ENCODE results near the gene GSK3A.

The GSK3A gene

GRCh38 chr19:42274065-42274682 is 31.8 kb upstream of the GSK3A start:
- Histone ChIP-seq H3K36me3 (ENCODE audit: control insufficient read depth, insufficient read depth, low read length) (no peaks in the 10 kb centered on the region), H3K4me1 (ENCODE audit: control insufficient read depth, insufficient read depth, low read length) (peaks cover 12% of the 10 kb centered on the region), H3K27ac (ENCODE audit: insufficient read depth, low read depth, low read length, poor library complexity, severe bottlenecking) (no peak overlapping the region), H3K9me3 (ENCODE audit: control insufficient read depth, low read length) (no peaks in the 10 kb centered on the region), H3K4me3 (ENCODE audit: insufficient read depth, low read depth, low read length) (no peak overlapping the region), H3K27me3 (ENCODE audit: control insufficient read depth, insufficient read depth, low read length, poor library complexity, severe bottlenecking) (no peaks in the 10 kb centered on the region)
- 94% methylated on average over 22 of the region's 22 CpGs for WGBS, 2 experiments

DNA sequence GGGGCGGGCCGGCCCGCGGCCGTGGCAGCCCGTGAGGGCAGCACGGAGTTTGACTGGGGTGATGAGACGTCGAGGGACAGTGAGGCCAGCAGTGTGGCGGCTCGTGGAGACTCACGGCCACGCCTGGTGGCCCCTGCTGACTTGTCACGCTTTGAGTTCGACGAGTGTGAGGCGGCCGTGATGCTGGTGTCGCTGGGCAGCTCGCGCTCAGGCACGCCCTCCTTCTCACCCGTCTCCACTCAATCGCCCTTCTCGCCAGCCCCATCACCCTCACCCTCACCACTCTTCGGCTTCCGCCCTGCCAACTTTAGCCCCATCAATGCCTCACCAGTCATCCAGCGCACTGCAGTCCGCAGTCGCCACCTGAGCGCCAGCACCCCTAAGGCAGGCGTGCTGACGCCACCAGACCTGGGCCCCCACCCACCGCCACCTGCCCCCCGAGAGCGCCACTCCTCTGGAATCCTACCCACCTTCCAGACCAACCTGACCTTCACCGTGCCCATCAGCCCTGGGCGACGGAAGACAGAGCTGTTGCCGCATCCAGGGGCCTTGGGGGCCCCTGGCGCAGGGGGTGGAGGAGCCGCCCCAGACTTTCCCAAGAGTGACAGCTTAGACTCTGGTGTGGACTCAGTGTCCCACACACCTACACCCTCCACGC is 31.1 kb upstream of the GSK3A start:
- no peaks in the 10 kb centered on the region for H3K36me3 ChIP-seq (ENCODE audit: control insufficient read depth, insufficient read depth, low read length)
- no peak overlapping the region for H3K27ac ChIP-seq (ENCODE audit: insufficient read depth, low read depth, low read length, poor library complexity, severe bottlenecking)
- no peak overlapping the region for H3K4me3 ChIP-seq (ENCODE audit: insufficient read depth, low read depth, low read length)
- H3K9me3 ChIP-seq (ENCODE audit: control insufficient read depth, low read length): no peaks in the 10 kb centered on the region
- WGBS, 2 experiments: 95 to 96% methylated on average over 43 of the region's 43 CpGs
- no peaks in the 10 kb centered on the region for H3K27me3 ChIP-seq (ENCODE audit: control insufficient read depth, insufficient read depth, low read length, poor library complexity, severe bottlenecking)
- H3K4me1 ChIP-seq (ENCODE audit: control insufficient read depth, insufficient read depth, low read length): peaks cover 8% of the 10 kb centered on the region

GRCh38 chr19:42272989-42273406 is 30.6 kb upstream of the GSK3A start:
- Histone ChIP-seq H3K4me1 (ENCODE audit: control insufficient read depth, insufficient read depth, low read length) (peaks cover 8% of the 10 kb centered on the region), H3K4me3 (ENCODE audit: insufficient read depth, low read depth, low read length) (no peak overlapping the region), H3K36me3 (ENCODE audit: control insufficient read depth, insufficient read depth, low read length) (no peaks in the 10 kb centered on the region), H3K9me3 (ENCODE audit: control insufficient read depth, low read length) (no peaks in the 10 kb centered on the region), H3K27ac (ENCODE audit: insufficient read depth, low read depth, low read length, poor library complexity, severe bottlenecking) (no peak overlapping the region), H3K27me3 (ENCODE audit: control insufficient read depth, insufficient read depth, low read length, poor library complexity, severe bottlenecking) (no peaks in the 10 kb centered on the region)
- WGBS, 2 experiments: 96% methylated on average over 23 of the region's 23 CpGs

DNA sequence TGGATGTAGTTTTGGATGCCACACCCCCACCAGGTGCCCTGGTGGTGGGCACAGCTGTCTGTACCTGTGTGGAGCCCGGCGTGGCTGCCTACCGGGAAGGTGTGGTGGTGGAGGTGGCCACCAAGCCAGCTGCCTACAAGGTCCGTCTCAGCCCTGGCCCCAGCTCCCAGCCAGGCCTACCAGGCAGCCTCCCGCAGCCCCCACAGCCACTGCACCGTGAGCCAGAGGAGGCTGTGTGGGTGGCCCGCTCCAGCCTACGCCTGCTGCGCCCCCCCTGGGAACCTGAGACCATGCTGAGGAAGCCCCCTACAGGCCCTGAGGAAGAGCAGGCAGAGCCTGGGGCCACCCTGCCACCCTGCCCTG is 30.1 kb upstream of the GSK3A start:
- H3K4me1 ChIP-seq (ENCODE audit: control insufficient read depth, insufficient read depth, low read length): peaks cover 10% of the 10 kb centered on the region
- 93 to 97% methylated on average over 9 of the region's 9 CpGs for WGBS, 2 experiments
- no peaks in the 10 kb centered on the region for H3K27me3 ChIP-seq (ENCODE audit: control insufficient read depth, insufficient read depth, low read length, poor library complexity, severe bottlenecking)
- H3K36me3 ChIP-seq (ENCODE audit: control insufficient read depth, insufficient read depth, low read length): no peaks in the 10 kb centered on the region
- H3K27ac ChIP-seq (ENCODE audit: insufficient read depth, low read depth, low read length, poor library complexity, severe bottlenecking): no peak overlapping the region
- no peaks in the 10 kb centered on the region for H3K9me3 ChIP-seq (ENCODE audit: control insufficient read depth, low read length)
- no peak overlapping the region for H3K4me3 ChIP-seq (ENCODE audit: insufficient read depth, low read depth, low read length)

DNA sequence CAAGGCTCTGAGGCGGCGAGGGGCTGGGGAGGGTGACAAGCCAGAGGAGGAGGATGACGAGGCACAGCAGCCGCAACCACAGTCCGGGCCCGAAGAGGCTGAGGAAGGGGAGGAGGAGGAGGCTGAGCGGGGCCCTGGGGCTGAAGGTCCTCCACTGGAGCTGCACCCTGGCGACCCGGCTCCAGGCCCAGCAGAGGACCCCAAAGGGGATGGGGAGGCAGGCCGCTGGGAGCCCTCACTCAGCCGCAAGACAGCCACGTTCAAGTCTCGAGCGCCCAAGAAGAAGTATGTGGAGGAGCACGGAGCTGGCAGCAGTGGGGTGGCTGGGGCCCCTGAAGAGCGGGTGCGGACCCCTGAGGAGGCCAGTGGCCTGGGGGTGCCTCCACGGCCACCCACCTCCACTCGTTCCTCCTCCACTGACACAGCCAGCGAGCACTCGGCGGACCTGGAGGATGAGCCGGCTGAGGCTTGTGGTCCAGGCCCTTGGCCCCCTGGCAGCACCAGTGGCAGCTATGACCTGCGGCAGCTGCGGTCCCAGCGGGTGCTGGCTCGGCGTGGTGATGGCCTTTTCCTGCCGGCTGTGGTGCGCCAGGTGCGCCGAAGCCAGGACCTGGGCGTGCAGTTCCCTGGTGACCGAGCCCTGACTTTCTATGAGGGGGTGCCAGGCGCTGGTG is 29.6 kb upstream of the GSK3A start:
- 93 to 95% methylated on average over 35 of the region's 35 CpGs for WGBS, 2 experiments
- peaks cover 12% of the 10 kb centered on the region for H3K4me1 ChIP-seq (ENCODE audit: control insufficient read depth, insufficient read depth, low read length)
- no peak overlapping the region for H3K4me3 ChIP-seq (ENCODE audit: insufficient read depth, low read depth, low read length)

GRCh38 chr19:42271045-42271419 is 28.6 kb upstream of the GSK3A start:
- no peaks in the 10 kb centered on the region for H3K27me3 ChIP-seq (ENCODE audit: control insufficient read depth, insufficient read depth, low read length, poor library complexity, severe bottlenecking)
- no peaks in the 10 kb centered on the region for H3K9me3 ChIP-seq (ENCODE audit: control insufficient read depth, low read length)
- WGBS, 2 experiments: 91 to 92% methylated on average over 3 of the region's 3 CpGs
- no peak overlapping the region for H3K27ac ChIP-seq (ENCODE audit: insufficient read depth, low read depth, low read length, poor library complexity, severe bottlenecking)
- no peaks in the 10 kb centered on the region for H3K36me3 ChIP-seq (ENCODE audit: control insufficient read depth, insufficient read depth, low read length)
- no peak overlapping the region for H3K4me3 ChIP-seq (ENCODE audit: insufficient read depth, low read depth, low read length)
- H3K4me1 ChIP-seq (ENCODE audit: control insufficient read depth, insufficient read depth, low read length): peaks cover 12% of the 10 kb centered on the region

More for the DNA sequence above, 29.6 kb upstream of the GSK3A start:
- no peak overlapping the region for H3K27ac ChIP-seq (ENCODE audit: insufficient read depth, low read depth, low read length, poor library complexity, severe bottlenecking)
- H3K27me3 ChIP-seq (ENCODE audit: control insufficient read depth, insufficient read depth, low read length, poor library complexity, severe bottlenecking): no peaks in the 10 kb centered on the region
- H3K9me3 ChIP-seq (ENCODE audit: control insufficient read depth, low read length): no peaks in the 10 kb centered on the region
- no peaks in the 10 kb centered on the region for H3K36me3 ChIP-seq (ENCODE audit: control insufficient read depth, insufficient read depth, low read length)

DNA sequence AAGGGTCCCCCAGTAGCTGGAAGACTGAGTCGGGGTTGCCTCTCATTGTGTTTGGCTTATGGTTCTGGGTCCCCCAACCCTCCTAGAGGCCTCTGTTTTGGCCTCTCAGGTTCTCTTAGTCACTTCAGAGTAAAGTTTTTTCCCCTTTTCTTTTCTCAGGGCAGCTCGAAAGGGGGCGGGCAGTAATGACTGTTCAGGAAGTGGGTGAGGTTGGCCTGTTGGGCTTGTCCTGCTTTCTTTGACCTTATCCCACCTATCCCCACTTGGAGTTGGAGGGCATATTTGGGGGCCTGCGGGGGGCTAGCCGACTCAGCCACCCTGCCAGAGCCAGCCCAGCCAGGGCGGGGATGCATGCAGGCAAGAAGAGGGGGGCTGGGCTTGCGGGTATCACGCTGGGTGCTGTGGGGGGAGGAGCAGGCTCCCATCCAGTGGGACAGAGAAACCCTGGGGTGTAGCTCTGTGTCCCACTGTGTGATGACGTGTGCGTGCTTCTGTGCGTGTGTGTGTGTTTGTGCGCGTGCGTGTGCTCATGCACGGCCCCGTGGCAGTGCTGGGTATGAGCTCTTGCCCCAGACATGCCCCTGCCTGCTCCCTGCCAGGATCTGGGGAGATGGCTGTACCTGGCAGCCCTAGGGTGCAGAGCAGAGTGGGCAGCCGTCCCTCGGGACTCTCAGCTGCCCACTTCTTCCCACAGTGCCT is 28.1 kb upstream of the GSK3A start:
- no peaks in the 10 kb centered on the region for H3K9me3 ChIP-seq (ENCODE audit: control insufficient read depth, low read length)
- H3K36me3 ChIP-seq (ENCODE audit: control insufficient read depth, insufficient read depth, low read length): no peaks in the 10 kb centered on the region
- H3K27ac ChIP-seq (ENCODE audit: insufficient read depth, low read depth, low read length, poor library complexity, severe bottlenecking): no peak overlapping the region
- no peak overlapping the region for H3K4me3 ChIP-seq (ENCODE audit: insufficient read depth, low read depth, low read length)
- no peaks in the 10 kb centered on the region for H3K27me3 ChIP-seq (ENCODE audit: control insufficient read depth, insufficient read depth, low read length, poor library complexity, severe bottlenecking)
- 77 to 81% methylated on average over 16 to 18 of the region's 18 CpGs for WGBS, 2 experiments
- peaks cover 12% of the 10 kb centered on the region for H3K4me1 ChIP-seq (ENCODE audit: control insufficient read depth, insufficient read depth, low read length)

DNA sequence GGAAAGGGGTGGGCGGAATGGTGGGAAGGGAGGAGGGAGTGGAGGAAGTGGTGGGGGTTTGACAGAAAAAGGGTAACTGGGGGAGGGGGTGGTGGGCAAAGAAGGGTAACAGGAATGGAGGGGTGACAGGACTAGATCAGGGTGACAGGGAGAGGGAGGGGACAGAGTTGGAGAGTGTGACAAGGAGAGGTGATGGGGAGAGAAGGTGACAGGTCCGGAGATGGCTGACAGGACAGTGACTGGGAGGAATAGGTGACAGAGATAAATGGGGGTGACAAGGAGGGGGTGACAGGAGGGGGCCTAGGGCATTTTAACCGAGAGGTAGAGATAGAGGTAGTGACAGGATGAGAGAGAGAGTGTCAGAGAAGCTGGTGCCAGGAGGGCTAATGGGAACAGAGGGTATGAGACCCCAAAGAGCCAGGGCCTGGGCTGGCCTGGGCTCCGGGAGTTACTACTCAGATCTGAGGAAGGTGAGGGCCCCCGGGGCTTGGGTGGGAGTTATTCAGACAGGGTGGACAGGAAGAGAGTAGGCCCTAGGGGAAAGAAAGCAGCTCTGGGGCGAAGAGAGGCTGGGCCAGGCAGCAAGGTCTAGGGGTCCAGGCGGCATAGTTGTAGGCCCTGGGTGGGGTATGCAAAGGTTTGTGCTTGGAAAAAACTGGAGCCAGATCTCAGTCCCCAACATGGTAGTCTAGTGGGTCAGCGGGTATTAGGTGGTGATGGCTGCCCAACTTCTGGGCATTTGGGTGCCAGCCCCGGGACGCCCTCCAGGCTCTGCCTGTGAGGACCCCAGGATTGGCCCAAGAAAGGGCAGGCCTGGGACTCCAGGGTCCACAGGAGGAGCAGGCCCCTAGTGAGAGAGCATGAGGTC is 27.3 kb upstream of the GSK3A start:
- Histone ChIP-seq H3K4me1 (ENCODE audit: control insufficient read depth, insufficient read depth, low read length) (peaks cover 12% of the 10 kb centered on the region), H3K4me3 (ENCODE audit: insufficient read depth, low read depth, low read length) (peak overlapping the region; percentile 70), H3K27ac (ENCODE audit: insufficient read depth, low read depth, low read length, poor library complexity, severe bottlenecking) (no peak overlapping the region), H3K36me3 (ENCODE audit: control insufficient read depth, insufficient read depth, low read length) (no peaks in the 10 kb centered on the region), H3K9me3 (ENCODE audit: control insufficient read depth, low read length) (no peaks in the 10 kb centered on the region), H3K27me3 (ENCODE audit: control insufficient read depth, insufficient read depth, low read length, poor library complexity, severe bottlenecking) (no peaks in the 10 kb centered on the region)
- WGBS, 2 experiments: 73 to 74% methylated on average over 10 of the region's 10 CpGs

DNA sequence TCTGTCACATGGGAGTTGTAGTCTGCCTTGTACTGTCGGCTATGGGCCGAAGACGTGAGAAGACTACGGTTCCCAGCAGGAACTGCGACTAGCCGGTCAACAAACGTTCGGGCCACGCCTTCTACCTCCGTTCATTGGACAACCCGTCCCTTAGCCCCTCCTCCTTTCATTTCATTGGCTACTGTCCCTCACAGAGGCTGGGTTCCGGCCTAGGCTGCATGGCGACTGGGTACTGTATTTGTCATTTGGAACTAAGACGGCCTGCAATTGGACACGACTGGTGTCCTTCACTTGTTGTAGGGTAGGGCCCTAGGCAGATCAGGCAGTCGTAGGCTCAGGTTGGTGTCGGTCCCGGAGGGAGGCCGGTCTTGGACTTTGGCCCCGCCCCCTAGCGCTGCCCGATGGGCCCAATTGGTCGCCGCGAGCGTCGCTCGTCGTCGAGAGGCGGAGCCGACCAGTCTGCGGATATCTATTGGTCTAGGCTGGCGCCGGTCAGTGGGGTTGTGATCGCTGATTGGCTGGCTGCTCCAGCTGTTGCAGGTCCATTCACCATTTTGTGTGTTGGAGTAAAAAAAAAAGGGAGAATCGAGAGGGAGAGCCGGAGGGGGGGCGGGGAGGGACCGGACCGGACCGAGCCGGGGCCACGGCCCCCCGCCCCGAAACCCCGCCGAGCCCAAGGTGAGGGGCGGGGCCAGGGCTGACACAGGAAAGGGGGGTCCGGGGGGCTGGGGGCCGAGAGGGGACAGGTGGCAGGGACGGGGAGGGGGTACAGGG is 26.5 kb upstream of the GSK3A start, which contains the start of gene CIC:
Gene CIC, plus strand, starts transcription at position 549 of the 774 bp plus-strand sequence. CDS start 2,532 bp downstream, outside the sequence.
- H3K27me3 ChIP-seq (ENCODE audit: control insufficient read depth, insufficient read depth, low read length, poor library complexity, severe bottlenecking): no peaks in the 10 kb centered on the region
- WGBS, 2 experiments: 0 to 1% methylated on average over 48 to 52 of the region's 52 CpGs
- no peaks in the 10 kb centered on the region for H3K9me3 ChIP-seq (ENCODE audit: control insufficient read depth, low read length)
- H3K27ac ChIP-seq (ENCODE audit: insufficient read depth, low read depth, low read length, poor library complexity, severe bottlenecking): peak within 1 kb of the TSS; percentile 94
- no peaks in the 10 kb centered on the region for H3K36me3 ChIP-seq (ENCODE audit: control insufficient read depth, insufficient read depth, low read length)
- peak within 1 kb of the TSS; percentile 70 for H3K4me3 ChIP-seq (ENCODE audit: insufficient read depth, low read depth, low read length)
- peaks cover 12% of the 10 kb centered on the region for H3K4me1 ChIP-seq (ENCODE audit: control insufficient read depth, insufficient read depth, low read length)

Measured in ectodermal cell (in vitro differentiated cells).